Colonic mucosa (tissue), 4 donors: Measurements from ENCODE around the gene CRAMP1. TPM values are rescaled to one million over a fixed set of nuclear protein-coding genes. Genes with fewer than 3 reads are reported as not detected.

Source experiments
- DNase-seq: peaks from one replicate; pipeline ENCODE4 v3.0.0-alpha.2; 2020
- H3K27ac ChIP-seq: fragments of 200-600 bp; one replicate; pipeline ENCODE4 v1.8.0; 2021
- H3K27me3 ChIP-seq: fragments of 200-600 bp; one replicate; pipeline ENCODE4 v1.8.0; 2021
- H3K36me3 ChIP-seq: fragments of 200-600 bp; one replicate; pipeline ENCODE4 v1.8.0; 2021
- H3K4me1 ChIP-seq: fragments of 200-600 bp; one replicate; pipeline ENCODE4 v1.8.0; 2021; ENCODE audit warnings: mild to moderate bottlenecking
- H3K4me3 ChIP-seq: fragments of 200-600 bp; one replicate; pipeline ENCODE4 v1.8.0; 2021
- H3K9ac ChIP-seq, 2 donors: one replicate each; pipeline ENCODE4 v1.7.0; 2013; ENCODE audit warnings: control low read depth in 2 of 2, low read depth in 2 of 2, low read length in 2 of 2
- H3K9me3 ChIP-seq: fragments of 200-600 bp; one replicate; pipeline ENCODE4 v1.8.0; 2021
- CTCF ChIP-seq: fragments of 200-600 bp; IDR thresholded peaks from one replicate; pipeline ENCODE4 v1.8.0; 2022; ENCODE audit warnings: antibody characterized with exemption, mild to moderate bottlenecking
- intact Hi-C: fragments of 100-400 bp; cut with DNase I; formaldehyde crosslinking; loops from one replicate; pipeline ENCODE4 v1.14.1; 2022
- total RNA-seq, 2 donors: library from RNA; stranded (reverse); fragmentation: NEBNext Ultra II Directional in 1 of 2; extraction: Animal tissue kit (Norgen Biotek cat#: 25700) in 1 of 2; gene quantifications; one replicate each; pipeline ENCODE4 v1.2.1, GENCODE V29; 2021
- donor health status: healthy.
- donor health status: DM: no; HTN: no; CAD: no.
- donor health status: DM: no; HTN: no; CAD: no.

Gene CRAMP1
- total RNA-seq, 2 donors from 2014 or later, result 13.6 to 17.1 TPM

- Histone ChIP-seq H3K9ac (no peak overlapping the region), H3K36me3 (peaks cover 9% of the 10 kb centered on the region), H3K27ac (no peak overlapping the region), H3K4me3 (no peak overlapping the region), H3K9me3 (no peaks in the 10 kb centered on the region), H3K4me1 (no peaks in the 10 kb centered on the region), H3K27me3 (no peaks in the 10 kb centered on the region)
- intact Hi-C loops, result no loop called here
- TF ChIP-seq CTCF, result no peak
- no peak for DNase-seq
Measured at GRCh38 chr16:1674306-1674705, 62.1 kb downstream of the CRAMP1 start.

- Histone ChIP-seq H3K27ac (no peak overlapping the region), H3K4me1 (no peaks in the 10 kb centered on the region), H3K4me3 (no peak overlapping the region), H3K9me3 (no peaks in the 10 kb centered on the region), H3K27me3 (no peaks in the 10 kb centered on the region), H3K36me3 (peaks cover 9% of the 10 kb centered on the region), H3K9ac (no peak overlapping the region)
- intact Hi-C loops, result no loop called here
- DNase-seq, result no peak
- no peak for TF ChIP-seq CTCF
Measured at GRCh38 chr16:1674751-1675664, 62.8 kb downstream of the CRAMP1 start.

GRCh38 chr16:1676661-1677060, 64.5 kb downstream of the CRAMP1 start:
- H3K27me3 ChIP-seq, result no peaks in the 10 kb centered on the region
- no peak for TF ChIP-seq CTCF
- no peaks in the 10 kb centered on the region for H3K4me1 ChIP-seq
- H3K9ac ChIP-seq, result no peak overlapping the region
- no peak overlapping the region for H3K27ac ChIP-seq
- DNase-seq, result no peak
- H3K36me3 ChIP-seq, result peaks cover 5% of the 10 kb centered on the region
- intact Hi-C loops, result no loop called here
- H3K4me3 ChIP-seq, result no peak overlapping the region
- no peaks in the 10 kb centered on the region for H3K9me3 ChIP-seq

- DNase-seq, result no peak
Measured at GRCh38 chr16:1677339-1677738, 65.2 kb downstream of the CRAMP1 start.

GRCh38 chr16:1677942-1678499, 65.9 kb downstream of the CRAMP1 start, which contains the start of gene JPT2:
TSS of gene JPT2 (plus strand) at chr16:1678279. CDS start at chr16:1678313, 34 bp downstream.
- no peak for TF ChIP-seq CTCF
- Histone ChIP-seq H3K27ac (peak within 1 kb of the TSS; percentile 63), H3K9ac (peak within 1 kb of the TSS; percentile 76 to 85), H3K27me3 (no peaks in the 10 kb centered on the region), H3K4me1 (no peaks in the 10 kb centered on the region), H3K9me3 (no peaks in the 10 kb centered on the region), H3K4me3 (peak within 1 kb of the TSS; percentile 86), H3K36me3 (peaks cover 5% of the 10 kb centered on the region)
- DNase-seq, result peak; percentile 97
- intact Hi-C loops, result no loop called here

More at GRCh38 chr16:1677339-1677738, 65.2 kb downstream of the CRAMP1 start:
- intact Hi-C loops, result no loop called here
- Histone ChIP-seq H3K27me3 (no peaks in the 10 kb centered on the region), H3K9ac (no peak overlapping the region), H3K36me3 (peaks cover 5% of the 10 kb centered on the region), H3K4me1 (no peaks in the 10 kb centered on the region), H3K27ac (no peak overlapping the region), H3K4me3 (no peak overlapping the region), H3K9me3 (no peaks in the 10 kb centered on the region)
- no peak for TF ChIP-seq CTCF
